GM12878 (cell line): ENCODE data around the gene SCLY. TPM values are rescaled to one million over a fixed set of nuclear protein-coding genes. Genes with fewer than 3 reads are reported as not detected.

ENCODE experiments used
- ATAC-seq: fragments of 200-7000 bp; cut with Tn5 transposase; 3 replicates; pipeline ENCODE4 v1.9.1; 2020; ENCODE audit warnings: mild to moderate bottlenecking, moderate library complexity
- BruUV-seq: library from RNA; stranded (reverse); fragments of 400-500 nt; replicated peaks from 2 replicates; lab custom pipeline; 2021; lab: Mats Ljungman, UMichigan
- CTCF ChIA-PET: fragments of 300-600 bp; sonication (Branson Sonifier 250); formaldehyde crosslinking; extraction: SDS; loops from one replicate; lab custom pipeline; 2021; ENCODE audit warnings: inconsistent platforms; lab: Yijun Ruan, JAX
- POLR2A ChIA-PET: fragments of 350-600 bp; formaldehyde crosslinking; extraction: SDS; loops from one replicate; lab custom pipeline; 2021; ENCODE audit warnings: inconsistent platforms; lab: Charles Lee
- RAD21 ChIA-PET: fragments of 300-600 bp; sonication (Branson Sonifier 250); formaldehyde crosslinking; loops from one replicate; lab custom pipeline; 2023; ENCODE audit warnings: antibody characterized with exemption; ENCODE audit not compliant: unreplicated experiment; lab: Charles Lee
- SMC1A ChIA-PET: fragments of 300-600 bp; sonication (Branson Sonifier 250); formaldehyde crosslinking; loops from one replicate; lab custom pipeline; 2023; ENCODE audit not compliant: unreplicated experiment, uncharacterized antibody; lab: Charles Lee
- DNase-seq: peaks from one replicate; pipeline ENCODE4 v3.0.0-alpha.2; 2011; ENCODE audit warnings: low read depth, low spot score
- FAIRE-seq: peaks from 3 replicates; lab custom pipeline; 2011; peaks lifted over from hg19 to GRCh38; lab: Jason Lieb, UNC
- H2AFZ ChIP-seq: 2 replicates; pipeline ENCODE4 v1.6.0; 2011; ENCODE audit warnings: low read depth, low read length, control low read depth; ENCODE audit not compliant: control insufficient read depth
- H3K27ac ChIP-seq: 2 replicates; pipeline ENCODE4 v1.5.1; 2011; ENCODE audit warnings: control low read depth; ENCODE audit not compliant: control insufficient read depth, insufficient read depth
- H3K27me3 ChIP-seq, 2 experiments: replicated peaks in 1 of 2; 2 replicates each; pipeline versions ENCODE4 v1.6.0 to v1.6.1; 2011; ENCODE audit warnings: low read length in 1 of 2; ENCODE audit not compliant: control insufficient read depth in 2 of 2, insufficient read depth in 2 of 2
- H3K36me3 ChIP-seq, 2 experiments: 2 replicates each; pipeline ENCODE4 v1.5.1; 2011; ENCODE audit warnings: low read length in 1 of 2; ENCODE audit not compliant: control insufficient read depth in 2 of 2, insufficient read depth in 2 of 2
- H3K4me1 ChIP-seq: 2 replicates; pipeline ENCODE4 v1.6.1; 2011; ENCODE audit warnings: mild to moderate bottlenecking, low read length, moderate library complexity, mixed read lengths; ENCODE audit not compliant: control insufficient read depth, insufficient read depth
- H3K4me2 ChIP-seq: 2 replicates; pipeline ENCODE4 v1.6.0; 2011; ENCODE audit warnings: control low read depth; ENCODE audit not compliant: control insufficient read depth, insufficient read depth
- H3K4me3 ChIP-seq: fragments of 200-600 bp; sonication (generic); 2 replicates; pipeline ENCODE4 v1.5.1; 2016
- H3K79me2 ChIP-seq: 2 replicates; pipeline ENCODE4 v1.6.0; 2011; ENCODE audit warnings: low read length; ENCODE audit not compliant: control insufficient read depth, insufficient read depth
- H3K9ac ChIP-seq: 2 replicates; pipeline ENCODE4 v1.8.0; 2011; ENCODE audit warnings: low read length, control low read depth, mixed read lengths; ENCODE audit not compliant: control insufficient read depth, insufficient read depth
- H3K9me3 ChIP-seq: replicated peaks from 3 replicates; pipeline ENCODE4 v1.5.1; 2011; ENCODE audit warnings: mild to moderate bottlenecking, low read length; ENCODE audit not compliant: control insufficient read depth, insufficient read depth
- H4K20me1 ChIP-seq: 2 replicates; pipeline ENCODE4 v1.6.0; 2011; ENCODE audit not compliant: control insufficient read depth, insufficient read depth
- CBX3 ChIP-seq: fragments of 200-600 bp; sonication (generic); IDR thresholded peaks from 2 replicates; pipeline ENCODE4 v1.6.1; 2016; ENCODE audit warnings: low read depth, borderline replicate concordance
- CBX5 ChIP-seq: sonication (generic); IDR thresholded peaks from 2 replicates; pipeline ENCODE4 v1.6.1; 2016; ENCODE audit warnings: low read depth, moderate library complexity, mild to moderate bottlenecking, inconsistent platforms
- CHD2 ChIP-seq: IDR thresholded peaks from 2 replicates; pipeline ENCODE4 v1.6.1; 2011; ENCODE audit warnings: low read depth, low read length, improper control_type of control experiment, borderline replicate concordance
- ETV6 ChIP-seq, 2 experiments: fragments of 450-650 bp in 1 of 2; IDR thresholded peaks in 1 of 2; conservative IDR thresholded peaks in 1 of 2; 2 replicates each; pipeline ENCODE4 v1.6.1; 2014; ENCODE audit warnings: antibody characterized with exemption in 1 of 2, borderline replicate concordance in 1 of 2, low read depth in 1 of 2, mild to moderate bottlenecking in 1 of 2, moderate library complexity in 1 of 2
- FOS ChIP-seq: IDR thresholded peaks from 3 replicates; pipeline ENCODE4 v1.6.1; 2011; ENCODE audit warnings: borderline replicate concordance; ENCODE audit not compliant: insufficient read length; ENCODE audit errors: extremely low read depth
- NBN ChIP-seq: fragments of 450-650 bp; IDR thresholded peaks from 2 replicates; pipeline ENCODE4 v1.6.1; 2016
- PAX5 ChIP-seq: IDR thresholded peaks from 2 replicates; pipeline ENCODE4 v1.6.1; 2011; ENCODE audit warnings: low read depth, low read length, borderline replicate concordance
- PAX8 ChIP-seq: fragments of 450-650 bp; IDR thresholded peaks from 2 replicates; pipeline ENCODE4 v1.6.1; 2017; ENCODE audit warnings: mild to moderate bottlenecking, moderate library complexity
- RB1 ChIP-seq: fragments of 450-650 bp; formaldehyde crosslinking; IDR thresholded peaks from 2 replicates; pipeline ENCODE4 v1.6.1; 2017; ENCODE audit warnings: mild to moderate bottlenecking, borderline replicate concordance
- RELA ChIP-seq: fragments of 450-650 bp; IDR thresholded peaks from 2 replicates; pipeline ENCODE4 v1.8.0; 2014; ENCODE audit warnings: borderline replicate concordance; ENCODE audit not compliant: partially characterized antibody
- SIX5 ChIP-seq: IDR thresholded peaks from 2 replicates; pipeline ENCODE4 v1.6.1; 2011; ENCODE audit warnings: mild to moderate bottlenecking, low read depth, low read length, moderate library complexity; ENCODE audit not compliant: severe bottlenecking
- SP1 ChIP-seq: IDR thresholded peaks from one replicate; pipeline ENCODE4 v1.6.1; 2011; ENCODE audit warnings: low read depth, low read length
- SPI1 ChIP-seq: IDR thresholded peaks from 2 replicates; pipeline ENCODE4 v1.6.1; 2011; ENCODE audit warnings: low read depth, mild to moderate bottlenecking, low read length, moderate library complexity, borderline replicate concordance; ENCODE audit not compliant: insufficient read depth
- SREBF2 ChIP-seq: IDR thresholded peaks from 2 replicates; pipeline ENCODE4 v1.6.1; 2012; ENCODE audit warnings: mild to moderate bottlenecking, low read length
- SUZ12 ChIP-seq: fragments of 200-600 bp; sonication (generic); IDR thresholded peaks from one replicate; pipeline ENCODE4 v1.6.1; 2018; ENCODE audit warnings: antibody characterized with exemption, mild to moderate bottlenecking; ENCODE audit not compliant: unreplicated experiment
- TARDBP ChIP-seq: IDR thresholded peaks from 2 replicates; pipeline ENCODE4 v1.6.1; 2016; ENCODE audit warnings: borderline replicate concordance
- ZBTB11 ChIP-seq: fragments of 450-650 bp; formaldehyde crosslinking; IDR thresholded peaks from 2 replicates; pipeline ENCODE4 v1.5.0; 2022; ENCODE audit warnings: mild to moderate bottlenecking, missing genetic modification characterization
- ZZZ3 ChIP-seq: IDR thresholded peaks from 2 replicates; pipeline ENCODE4 v1.6.1; 2011; ENCODE audit warnings: low read depth; ENCODE audit not compliant: control insufficient read depth, insufficient read length
- WGBS: methylation state at CpG from one replicate; pipeline ENCODE4 v1.1.6; 2016; ENCODE audit warnings: low lambda C conversion rate; ENCODE audit not compliant: insufficient replicate concordance, insufficient coverage; ENCODE audit errors: missing lambda C conversion rate; 5-methylcytosine and 5-hydroxymethylcytosine counted together
- in situ Hi-C: fragments of 300-500 bp; cut with MboI; formaldehyde crosslinking; loops from 9 replicates; pipeline ENCODE4 v1.14.3; 2018; ENCODE audit warnings: mixed read lengths
- intact Hi-C: fragments of 100-400 bp; cut with micrococcal nuclease; formaldehyde crosslinking; loops from one replicate; pipeline ENCODE4 v1.14.2; 2022; ENCODE audit not compliant: unreplicated experiment
- polyA plus RNA-seq, 11 experiments: library from polyadenylated mRNA; depleted of rRNA in 4 of 11; unstranded in 6 of 11; stranded (reverse) in 5 of 11; fragments of >200 nt; fragmentation: Nextera tagmentation in 4 of 11; fragmentation: Illumina TruSeq in 1 of 11; extraction: Ambion mirVana in 4 of 11; extraction: Trizol in 1 of 11; gene quantifications; 1 replicate in 1 of 11; 2 replicates in 10 of 11; pipeline versions ENCODE4 v1.2.1 to v1.2.3, GENCODE V29; 2011 to 2016; ENCODE audit warnings: inconsistent platforms in 2 of 11, missing spikeins in 2 of 11, low read depth in 1 of 11
- total RNA-seq, 4 experiments: library from RNA; depleted of rRNA in 3 of 4; stranded (reverse); fragments of >200 nt in 3 of 4; fragmentation: Illumina TruSeq in 1 of 4; extraction: Trizol in 1 of 4; gene quantifications; 2 replicates each; pipeline versions ENCODE4 v1.2.1 to v1.2.3, GENCODE V29; 2013 to 2021
- TF ChIP-seq, protein P1 (sequence below): fragments of 450-650 bp; IDR thresholded peaks from 2 replicates; pipeline ENCODE4 v1.6.1; 2017; ENCODE audit warnings: mild to moderate bottlenecking

The SCLY gene
- total and polyA plus RNA-seq, 10 of the 15 experiments (the other 5 are each of a cell fraction or from before 2014, with no cell fraction given) = 3.3 to 49.1 (median 32.3) TPM

DNA sequence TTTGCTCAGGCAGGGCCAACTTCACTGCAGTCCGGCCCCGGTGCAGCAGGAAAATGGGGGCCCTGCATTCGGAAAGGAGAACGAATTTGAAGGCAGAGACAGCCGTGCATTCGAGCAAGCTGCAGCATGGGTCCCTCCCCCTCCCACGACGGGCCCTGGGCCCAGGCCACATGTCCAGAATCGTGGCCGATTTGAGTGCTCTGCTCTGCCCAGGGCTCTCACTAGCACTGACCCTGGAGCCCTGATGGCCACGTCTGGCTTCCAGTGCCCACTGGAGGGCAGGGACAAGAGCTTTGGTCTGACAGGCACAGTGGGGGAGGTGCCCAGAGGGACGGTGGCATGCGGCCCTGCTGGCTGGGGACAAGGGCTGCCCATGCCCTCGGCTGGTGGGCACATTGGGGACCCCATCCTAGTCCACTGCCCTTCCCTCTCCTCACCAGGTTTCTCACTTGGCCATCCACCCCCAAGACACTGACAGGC, 63.2 kb downstream of the SCLY start:
- intact Hi-C loops (no loop called here), in situ Hi-C loops (no loop called here)
- CTCF ChIA-PET = no interaction called here
- Histone ChIP-seq H2AFZ (no peak overlapping the region), H3K4me2 (no peak overlapping the region), H3K9me3 (peaks cover 4% of the 10 kb centered on the region; the same call in 2 of the 3 replicates), H3K27ac (no peak overlapping the region), H3K4me1 (no peaks in the 10 kb centered on the region), H3K27me3 (no peaks in the 10 kb centered on the region), H3K36me3 (no peaks in the 10 kb centered on the region), H3K4me3 (no peak overlapping the region), H4K20me1 (no peaks in the 10 kb centered on the region), H3K9ac (no peak overlapping the region), H3K79me2 (no peaks in the 10 kb centered on the region)
- RAD21 ChIA-PET = no interaction called here
- ATAC-seq (no peak), FAIRE-seq (no peak), DNase-seq (no peak)
- no TSS peak for BruUV-seq
- WGBS = 39% methylated on average over 14 of the region's 14 CpGs
- SMC1A ChIA-PET = no interaction called here
- TF ChIP-seq RELA (no peak), CBX5 (no peak), SP1 (no peak), ZBTB11 (no peak), SIX5 (no peak), FOS (no peak), RB1 (no peak), PAX8 (no peak), CHD2 (no peak), SPI1 (no peak), NBN (no peak), SUZ12 (no peak), PAX5 (no peak), TARDBP (no peak), CBX3 (no peak), ZZZ3 (no peak), ETV6 (conservative IDR thresholded peaks at IDR 0.05 in 1 of 2, IDR thresholded peaks at IDR 0.05 in 1 of 2; ENCODE audit: borderline replicate concordance in 1 of 2, low read depth in 1 of 2) (no peak), SREBF2 (no peak)
- TF ChIP-seq, protein P1, sequence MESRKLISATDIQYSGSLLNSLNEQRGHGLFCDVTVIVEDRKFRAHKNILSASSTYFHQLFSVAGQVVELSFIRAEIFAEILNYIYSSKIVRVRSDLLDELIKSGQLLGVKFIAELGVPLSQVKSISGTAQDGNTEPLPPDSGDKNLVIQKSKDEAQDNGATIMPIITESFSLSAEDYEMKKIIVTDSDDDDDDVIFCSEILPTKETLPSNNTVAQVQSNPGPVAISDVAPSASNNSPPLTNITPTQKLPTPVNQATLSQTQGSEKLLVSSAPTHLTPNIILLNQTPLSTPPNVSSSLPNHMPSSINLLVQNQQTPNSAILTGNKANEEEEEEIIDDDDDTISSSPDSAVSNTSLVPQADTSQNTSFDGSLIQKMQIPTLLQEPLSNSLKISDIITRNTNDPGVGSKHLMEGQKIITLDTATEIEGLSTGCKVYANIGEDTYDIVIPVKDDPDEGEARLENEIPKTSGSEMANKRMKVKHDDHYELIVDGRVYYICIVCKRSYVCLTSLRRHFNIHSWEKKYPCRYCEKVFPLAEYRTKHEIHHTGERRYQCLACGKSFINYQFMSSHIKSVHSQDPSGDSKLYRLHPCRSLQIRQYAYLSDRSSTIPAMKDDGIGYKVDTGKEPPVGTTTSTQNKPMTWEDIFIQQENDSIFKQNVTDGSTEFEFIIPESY = no peak
- POLR2A ChIA-PET = no interaction called here
